ENCODE data around the gene CLCN5.

CLCN5 gene

GRCh38 chrX:50068893-50069292 is 146.5 kb downstream of the CLCN5 start:
- Histone ChIP-seq H3K36me3 (ENCODE audit: control insufficient read depth, insufficient read depth, low read length) (no peaks in the 10 kb centered on the region), H3K4me1 (ENCODE audit: control insufficient read depth, insufficient read depth, low read length) (no peaks in the 10 kb centered on the region), H3K9ac (ENCODE audit: low read depth, low read length) (no peak overlapping the region), H3K9me3 (ENCODE audit: control insufficient read depth, insufficient read depth, low read length) (no peaks in the 10 kb centered on the region), H3K4me3 (ENCODE audit: low read depth, low read length) (no peak overlapping the region), H3K27me3 (ENCODE audit: control insufficient read depth, insufficient read depth, low read length) (no peaks in the 10 kb centered on the region)

DNA sequence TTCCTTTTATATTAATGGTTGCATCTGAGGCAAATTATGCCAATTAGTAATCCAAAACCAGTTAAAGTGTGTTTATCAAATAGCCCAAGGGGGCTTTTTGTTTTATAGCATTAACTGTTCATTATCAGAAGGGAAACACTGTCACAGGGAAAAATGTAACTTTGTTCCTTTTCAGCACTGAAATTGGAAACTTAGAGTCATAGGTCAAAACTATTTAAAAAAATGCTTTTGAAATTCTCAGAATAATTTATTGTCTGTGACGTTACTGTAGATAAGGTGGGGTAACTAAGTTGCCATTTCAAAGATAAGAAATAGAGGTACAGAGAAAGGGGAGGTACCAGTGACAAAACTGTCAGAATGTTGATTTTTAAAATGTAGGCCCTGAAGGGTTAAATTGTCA is 149.1 kb downstream of the CLCN5 start:
- H3K9me3 ChIP-seq (ENCODE audit: control insufficient read depth, insufficient read depth, low read length), result no peaks in the 10 kb centered on the region
- H3K27me3 ChIP-seq (ENCODE audit: control insufficient read depth, insufficient read depth, low read length), result no peaks in the 10 kb centered on the region
- H3K4me3 ChIP-seq (ENCODE audit: low read depth, low read length), result no peak overlapping the region
- H3K4me1 ChIP-seq (ENCODE audit: control insufficient read depth, insufficient read depth, low read length), result no peaks in the 10 kb centered on the region
- H3K36me3 ChIP-seq (ENCODE audit: control insufficient read depth, insufficient read depth, low read length), result no peaks in the 10 kb centered on the region
- no peak overlapping the region for H3K9ac ChIP-seq (ENCODE audit: low read depth, low read length)

- Histone ChIP-seq H3K9ac (ENCODE audit: low read depth, low read length) (no peak overlapping the region), H3K36me3 (ENCODE audit: control insufficient read depth, insufficient read depth, low read length) (no peaks in the 10 kb centered on the region), H3K4me3 (ENCODE audit: low read depth, low read length) (no peak overlapping the region), H3K9me3 (ENCODE audit: control insufficient read depth, insufficient read depth, low read length) (no peaks in the 10 kb centered on the region), H3K4me1 (ENCODE audit: control insufficient read depth, insufficient read depth, low read length) (no peaks in the 10 kb centered on the region), H3K27me3 (ENCODE audit: control insufficient read depth, insufficient read depth, low read length) (no peaks in the 10 kb centered on the region)
Observed at GRCh38 chrX:50072110-50072509, 149.7 kb downstream of the CLCN5 start.

DNA sequence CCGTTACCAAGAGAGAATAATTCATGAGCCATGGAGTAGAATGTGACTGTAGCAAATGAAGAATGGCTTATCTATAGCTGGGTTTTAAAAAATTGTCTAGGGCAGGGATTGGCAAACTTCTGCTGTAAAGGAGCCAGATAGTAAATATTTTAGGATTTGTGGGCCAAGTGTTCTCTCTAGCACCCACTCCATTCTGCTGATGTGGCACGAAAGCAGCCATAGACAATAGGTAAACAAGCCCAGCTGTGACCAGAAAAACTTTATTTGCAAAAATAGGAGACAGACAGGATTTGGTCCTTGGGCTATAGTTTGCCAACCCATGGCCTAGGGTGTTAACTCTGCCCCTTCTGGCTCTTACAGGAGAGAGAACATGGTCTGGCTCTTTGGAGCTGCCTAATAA is 151.2 kb downstream of the CLCN5 start:
- Histone ChIP-seq H3K36me3 (ENCODE audit: control insufficient read depth, insufficient read depth, low read length) (no peaks in the 10 kb centered on the region), H3K4me1 (ENCODE audit: control insufficient read depth, insufficient read depth, low read length) (no peaks in the 10 kb centered on the region), H3K9ac (ENCODE audit: low read depth, low read length) (no peak overlapping the region), H3K9me3 (ENCODE audit: control insufficient read depth, insufficient read depth, low read length) (no peaks in the 10 kb centered on the region), H3K27me3 (ENCODE audit: control insufficient read depth, insufficient read depth, low read length) (no peaks in the 10 kb centered on the region), H3K4me3 (ENCODE audit: low read depth, low read length) (no peak overlapping the region)

- no peaks in the 10 kb centered on the region for H3K4me1 ChIP-seq (ENCODE audit: control insufficient read depth, insufficient read depth, low read length)
- no peak overlapping the region for H3K9ac ChIP-seq (ENCODE audit: low read depth, low read length)
- no peaks in the 10 kb centered on the region for H3K36me3 ChIP-seq (ENCODE audit: control insufficient read depth, insufficient read depth, low read length)
- H3K27me3 ChIP-seq (ENCODE audit: control insufficient read depth, insufficient read depth, low read length), result no peaks in the 10 kb centered on the region
- H3K9me3 ChIP-seq (ENCODE audit: control insufficient read depth, insufficient read depth, low read length), result no peaks in the 10 kb centered on the region
- no peak overlapping the region for H3K4me3 ChIP-seq (ENCODE audit: low read depth, low read length)
Observed at GRCh38 chrX:50075630-50076339, 153.4 kb downstream of the CLCN5 start.

DNA sequence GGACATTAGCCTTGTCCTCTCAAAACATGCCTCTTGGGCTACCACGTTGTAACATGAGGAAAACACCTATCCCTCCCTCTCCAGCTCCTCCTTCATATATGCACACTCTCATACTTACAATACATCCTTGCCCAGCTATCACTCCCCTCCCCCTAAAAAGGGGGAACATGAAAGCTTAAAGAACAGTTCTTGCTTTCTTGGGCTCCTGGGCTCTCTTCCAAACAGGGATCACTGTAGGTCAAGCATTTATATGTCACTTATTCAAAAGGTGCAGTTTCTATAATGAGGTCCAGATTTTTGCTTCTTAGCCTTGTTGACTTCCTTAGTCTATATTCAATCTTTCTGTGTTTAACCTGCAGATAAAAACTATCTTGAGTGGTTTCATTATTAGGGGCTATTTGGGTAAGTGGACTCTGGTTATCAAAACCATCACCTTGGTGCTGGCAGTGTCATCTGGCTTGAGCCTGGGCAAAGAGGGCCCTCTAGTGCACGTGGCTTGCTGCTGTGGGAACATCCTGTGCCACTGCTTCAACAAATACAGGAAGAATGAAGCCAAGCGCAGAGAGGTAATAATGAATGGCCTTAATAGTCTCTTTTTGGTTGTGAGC is 159.0 kb downstream of the CLCN5 start:
- no peaks in the 10 kb centered on the region for H3K27me3 ChIP-seq (ENCODE audit: control insufficient read depth, insufficient read depth, low read length)

GRCh38 chrX:50082741-50083140 is 160.3 kb downstream of the CLCN5 start:
- Histone ChIP-seq H3K9ac (ENCODE audit: low read depth, low read length) (no peak overlapping the region), H3K27me3 (ENCODE audit: control insufficient read depth, insufficient read depth, low read length) (no peaks in the 10 kb centered on the region), H3K4me3 (ENCODE audit: low read depth, low read length) (no peak overlapping the region), H3K36me3 (ENCODE audit: control insufficient read depth, insufficient read depth, low read length) (peaks cover 4% of the 10 kb centered on the region), H3K4me1 (ENCODE audit: control insufficient read depth, insufficient read depth, low read length) (no peaks in the 10 kb centered on the region), H3K9me3 (ENCODE audit: control insufficient read depth, insufficient read depth, low read length) (no peaks in the 10 kb centered on the region)

More for the DNA sequence above, 159.0 kb downstream of the CLCN5 start:
- Histone ChIP-seq H3K36me3 (ENCODE audit: control insufficient read depth, insufficient read depth, low read length) (peaks cover under 1% of the 10 kb centered on the region), H3K9ac (ENCODE audit: low read depth, low read length) (no peak overlapping the region), H3K4me1 (ENCODE audit: control insufficient read depth, insufficient read depth, low read length) (no peaks in the 10 kb centered on the region), H3K4me3 (ENCODE audit: low read depth, low read length) (no peak overlapping the region), H3K9me3 (ENCODE audit: control insufficient read depth, insufficient read depth, low read length) (no peaks in the 10 kb centered on the region)

GRCh38 chrX:50088645-50089044 is 166.2 kb downstream of the CLCN5 start:
- Histone ChIP-seq H3K36me3 (ENCODE audit: control insufficient read depth, insufficient read depth, low read length) (peaks cover 4% of the 10 kb centered on the region), H3K9ac (ENCODE audit: low read depth, low read length) (no peak overlapping the region), H3K27me3 (ENCODE audit: control insufficient read depth, insufficient read depth, low read length) (no peaks in the 10 kb centered on the region)

GRCh38 chrX:50093625-50094024 is 171.2 kb downstream of the CLCN5 start:
- Histone ChIP-seq H3K9ac (ENCODE audit: low read depth, low read length) (no peak overlapping the region), H3K36me3 (ENCODE audit: control insufficient read depth, insufficient read depth, low read length) (no peaks in the 10 kb centered on the region), H3K4me3 (ENCODE audit: low read depth, low read length) (no peak overlapping the region), H3K27me3 (ENCODE audit: control insufficient read depth, insufficient read depth, low read length) (no peaks in the 10 kb centered on the region), H3K9me3 (ENCODE audit: control insufficient read depth, insufficient read depth, low read length) (no peaks in the 10 kb centered on the region), H3K4me1 (ENCODE audit: control insufficient read depth, insufficient read depth, low read length) (no peaks in the 10 kb centered on the region)

More at GRCh38 chrX:50088645-50089044, 166.2 kb downstream of the CLCN5 start:
- no peak overlapping the region for H3K4me3 ChIP-seq (ENCODE audit: low read depth, low read length)
- H3K9me3 ChIP-seq (ENCODE audit: control insufficient read depth, insufficient read depth, low read length), result no peaks in the 10 kb centered on the region
- H3K4me1 ChIP-seq (ENCODE audit: control insufficient read depth, insufficient read depth, low read length), result no peaks in the 10 kb centered on the region

DNA sequence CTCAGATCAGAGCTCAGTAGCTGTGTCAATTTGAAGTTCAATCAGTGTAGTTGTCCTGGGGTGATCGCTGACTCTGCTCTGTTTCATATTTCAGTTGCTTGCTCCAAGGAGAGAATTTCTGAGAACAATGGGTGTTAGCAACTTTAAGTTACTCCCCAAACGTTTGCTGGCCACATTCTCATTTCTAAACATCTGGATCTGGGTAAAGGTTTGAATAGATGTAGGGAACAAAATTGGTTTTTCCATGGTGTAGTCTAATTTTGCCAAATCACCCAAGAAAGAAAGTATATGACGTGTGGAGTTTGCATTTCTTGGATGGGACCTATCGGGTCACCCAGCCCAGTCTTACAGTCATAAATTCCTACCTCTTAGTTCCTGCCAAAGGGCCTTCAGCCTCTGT is 174.7 kb downstream of the CLCN5 start:
- no peaks in the 10 kb centered on the region for H3K4me1 ChIP-seq (ENCODE audit: control insufficient read depth, insufficient read depth, low read length)
- H3K9ac ChIP-seq (ENCODE audit: low read depth, low read length), result no peak overlapping the region
- no peaks in the 10 kb centered on the region for H3K9me3 ChIP-seq (ENCODE audit: control insufficient read depth, insufficient read depth, low read length)
- H3K4me3 ChIP-seq (ENCODE audit: low read depth, low read length), result no peak overlapping the region
- H3K36me3 ChIP-seq (ENCODE audit: control insufficient read depth, insufficient read depth, low read length), result no peaks in the 10 kb centered on the region
- H3K27me3 ChIP-seq (ENCODE audit: control insufficient read depth, insufficient read depth, low read length), result no peaks in the 10 kb centered on the region

- no peaks in the 10 kb centered on the region for H3K27me3 ChIP-seq (ENCODE audit: control insufficient read depth, insufficient read depth, low read length)
- no peak overlapping the region for H3K4me3 ChIP-seq (ENCODE audit: low read depth, low read length)
- no peaks in the 10 kb centered on the region for H3K9me3 ChIP-seq (ENCODE audit: control insufficient read depth, insufficient read depth, low read length)
Observed at GRCh38 chrX:50098241-50098640, 175.8 kb downstream of the CLCN5 start.

DNA sequence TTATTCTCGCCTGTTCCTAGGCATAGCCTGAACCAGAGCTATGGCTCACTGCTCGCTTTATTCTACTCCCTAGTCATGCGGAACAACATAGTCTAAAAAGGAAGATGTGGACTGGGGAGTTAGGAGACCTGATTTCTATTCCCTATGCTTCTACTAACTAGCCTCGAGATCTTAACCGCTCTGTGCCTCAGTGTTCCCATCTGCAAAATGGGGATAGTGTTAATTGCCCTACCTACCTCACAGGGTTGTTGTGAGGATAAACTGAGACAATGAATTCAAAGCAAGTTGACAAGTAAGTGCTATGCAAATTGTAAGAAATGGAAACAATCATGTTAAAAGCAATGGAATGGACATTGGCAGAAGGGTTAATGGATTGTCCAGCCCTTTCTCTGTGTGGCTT is 176.4 kb downstream of the CLCN5 start:
- Histone ChIP-seq H3K36me3 (ENCODE audit: control insufficient read depth, insufficient read depth, low read length) (no peaks in the 10 kb centered on the region), H3K9me3 (ENCODE audit: control insufficient read depth, insufficient read depth, low read length) (no peaks in the 10 kb centered on the region), H3K9ac (ENCODE audit: low read depth, low read length) (no peak overlapping the region), H3K4me1 (ENCODE audit: control insufficient read depth, insufficient read depth, low read length) (no peaks in the 10 kb centered on the region), H3K4me3 (ENCODE audit: low read depth, low read length) (no peak overlapping the region), H3K27me3 (ENCODE audit: control insufficient read depth, insufficient read depth, low read length) (no peaks in the 10 kb centered on the region)

More at GRCh38 chrX:50098241-50098640, 175.8 kb downstream of the CLCN5 start:
- no peaks in the 10 kb centered on the region for H3K36me3 ChIP-seq (ENCODE audit: control insufficient read depth, insufficient read depth, low read length)
- no peaks in the 10 kb centered on the region for H3K4me1 ChIP-seq (ENCODE audit: control insufficient read depth, insufficient read depth, low read length)
- H3K9ac ChIP-seq (ENCODE audit: low read depth, low read length), result no peak overlapping the region

All from iPS-15b (cell line).